HL-60/S4 treated with phorbol 12-myristate 13-acetate at 8.2 ng/mL for 4 days and 3 days (cell line): ENCODE measurements around the gene ADCY2.

Experiments used
- in situ Hi-C: fragments of 300-500 bp; cut with MboI; formaldehyde crosslinking; loops from 2 replicates; pipeline ENCODE4 v1.15.0; 2022; ENCODE audit warnings: low sequenced_read_pairs

The ADCY2 gene

GRCh38 chr5:7770436-7770835 is 374.5 kb downstream of the ADCY2 start:
- in situ Hi-C loops, result no loop called here

GRCh38 chr5:7772141-7772540 is 376.2 kb downstream of the ADCY2 start:
- in situ Hi-C loops, result no loop called here

- in situ Hi-C loops, result no loop called here
These were observed 377.2 kb downstream of the ADCY2 start for GRCh38 chr5:7773178-7773577.

GRCh38 chr5:7776442-7776841 is 380.5 kb downstream of the ADCY2 start:
- in situ Hi-C loops, result no loop called here

DNA sequence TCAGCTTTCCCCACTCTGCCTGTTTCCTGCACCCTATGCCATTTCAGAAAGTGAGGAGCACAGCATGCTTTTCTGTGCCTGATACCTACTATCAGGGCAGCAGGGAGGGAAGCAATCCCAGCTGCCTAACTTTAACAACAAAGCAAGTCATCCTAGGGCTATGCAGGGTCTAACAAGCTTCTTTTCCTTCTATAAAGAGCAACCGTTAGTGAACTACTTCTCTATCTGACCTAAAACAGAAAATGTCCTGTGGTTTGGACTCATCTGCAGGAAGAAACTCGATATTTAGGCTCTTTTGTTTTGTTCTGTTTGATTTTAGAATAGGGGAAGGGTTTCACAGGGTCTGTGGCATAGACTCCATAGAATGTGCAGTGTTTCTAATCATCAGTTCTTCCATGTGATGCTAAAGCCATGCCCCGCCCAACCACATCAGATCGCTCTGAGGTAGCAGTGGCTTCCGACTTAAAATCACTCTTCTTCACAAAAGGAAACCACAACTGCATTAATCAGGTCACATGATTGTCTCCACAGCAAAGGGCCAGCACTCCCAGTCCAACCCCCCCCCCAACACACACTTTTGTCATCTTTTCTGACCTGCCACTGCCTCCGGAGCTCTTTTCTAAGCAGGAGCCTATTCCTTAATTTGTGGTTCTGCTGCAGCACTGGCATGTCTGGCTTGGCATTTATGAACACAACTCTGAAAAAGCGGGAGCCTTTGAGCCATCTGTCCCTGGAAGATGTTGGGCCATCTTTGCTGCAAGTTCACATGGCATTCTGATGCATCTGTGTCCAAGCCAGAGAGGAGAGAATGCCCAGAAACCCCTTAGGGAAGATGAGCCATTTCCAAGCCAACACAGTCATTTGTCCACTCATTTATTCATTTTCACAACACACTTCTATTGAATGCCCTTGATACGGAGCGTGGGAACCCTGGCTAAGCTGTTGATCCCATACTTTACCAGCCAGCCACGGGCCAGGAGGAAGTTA is 383.4 kb downstream of the ADCY2 start:
- in situ Hi-C loops, result no loop called here

- in situ Hi-C loops, result no loop called here
These were observed 386.0 kb downstream of the ADCY2 start for GRCh38 chr5:7781899-7782298.

DNA sequence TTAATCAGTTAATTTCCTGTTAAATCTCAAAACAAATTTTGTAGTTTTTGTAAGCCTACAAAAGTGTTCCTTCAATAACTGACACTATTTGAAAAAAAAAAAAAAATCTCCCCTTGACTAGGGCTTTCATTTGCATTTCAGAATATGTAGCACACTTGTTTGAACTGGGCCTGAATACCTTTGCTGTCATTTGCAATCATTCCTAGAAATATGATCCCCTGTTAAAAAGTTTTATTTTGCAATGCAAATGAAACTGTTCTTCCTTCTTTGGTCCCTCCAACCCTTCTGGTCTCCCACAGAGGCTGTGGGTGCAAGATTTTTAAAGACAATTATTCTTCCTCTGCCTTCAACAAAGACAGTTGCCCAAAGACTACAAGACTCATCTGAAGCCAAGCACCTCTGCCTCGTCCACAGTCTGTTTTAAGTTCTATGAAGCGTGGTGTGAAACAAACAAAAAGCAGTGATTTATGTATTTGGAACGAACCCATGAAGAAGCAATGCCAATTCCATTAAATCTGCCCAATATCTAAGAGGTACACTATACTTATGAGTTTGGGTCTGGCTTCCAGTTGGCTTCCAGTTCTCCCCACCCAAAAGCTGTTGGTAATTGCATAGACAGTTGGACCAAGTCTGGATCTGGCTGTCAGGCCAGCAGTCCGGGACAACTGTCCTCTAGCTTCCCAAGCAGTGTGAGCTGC is 388.9 kb downstream of the ADCY2 start:
- in situ Hi-C loops, result no loop called here

- in situ Hi-C loops, result no loop called here
These were observed 391.8 kb downstream of the ADCY2 start for GRCh38 chr5:7787770-7788169.

DNA sequence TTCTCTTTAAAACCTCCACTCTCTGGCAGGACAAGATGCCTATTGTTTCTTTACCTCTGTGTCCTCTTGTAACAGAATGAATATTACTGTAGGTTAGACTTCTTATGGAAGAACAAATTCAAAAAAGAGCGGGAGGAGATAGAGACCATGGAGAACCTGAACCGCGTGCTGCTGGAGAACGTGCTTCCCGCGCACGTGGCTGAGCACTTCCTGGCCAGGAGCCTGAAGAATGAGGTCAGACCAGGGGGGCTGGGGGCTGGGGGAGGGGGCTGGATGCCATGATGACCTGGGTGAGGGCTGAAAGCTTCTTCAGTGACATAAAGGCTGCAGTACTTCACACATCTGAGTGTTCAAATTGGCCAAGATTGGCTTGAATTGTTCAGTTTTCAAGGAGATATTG is 393.6 kb downstream of the ADCY2 start:
- in situ Hi-C loops, result no loop called here

DNA sequence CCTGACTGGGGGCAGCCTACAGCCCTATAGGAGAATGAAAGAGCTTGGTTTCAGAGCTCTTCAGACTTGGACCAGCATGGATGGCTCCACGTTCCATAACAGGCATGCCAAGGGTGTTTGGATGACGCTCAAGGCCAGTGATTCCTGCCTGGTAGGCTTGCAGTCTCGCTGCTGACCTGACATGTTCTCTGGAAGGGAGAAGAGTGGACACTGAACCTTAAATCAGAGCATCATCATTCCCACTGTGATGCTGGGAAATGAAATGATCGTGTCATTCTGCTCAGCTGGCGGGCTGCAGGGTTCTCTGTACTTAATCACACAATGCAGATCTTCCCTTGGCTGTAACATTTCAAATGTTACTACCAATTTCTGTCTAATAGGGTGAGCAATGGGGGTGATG is 398.0 kb downstream of the ADCY2 start:
- in situ Hi-C loops, result no loop called here

- in situ Hi-C loops, result no loop called here
These were observed 398.4 kb downstream of the ADCY2 start for GRCh38 chr5:7794311-7794710.

GRCh38 chr5:7794823-7795222 is 398.9 kb downstream of the ADCY2 start:
- in situ Hi-C loops, result no loop called here

DNA sequence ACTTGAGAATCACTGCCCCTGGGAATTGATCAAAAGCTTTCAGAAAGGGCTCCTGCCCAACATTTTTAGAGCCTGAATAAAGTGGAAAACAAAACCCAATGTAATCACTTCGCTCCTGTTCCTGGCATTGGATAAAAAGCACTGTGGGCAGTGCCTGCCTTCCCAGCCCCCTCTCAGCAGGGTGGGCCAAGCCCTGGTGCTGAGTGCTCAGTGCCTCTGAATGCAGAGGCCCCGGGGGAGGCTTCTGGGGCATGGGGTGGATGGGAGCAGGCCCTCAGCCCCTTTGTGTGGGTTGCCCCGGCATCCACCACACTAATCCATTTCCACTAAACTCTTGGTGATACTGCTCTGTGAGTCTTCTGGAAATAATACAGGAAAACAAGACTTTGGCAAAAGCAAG is 399.4 kb downstream of the ADCY2 start:
- in situ Hi-C loops, result no loop called here

DNA sequence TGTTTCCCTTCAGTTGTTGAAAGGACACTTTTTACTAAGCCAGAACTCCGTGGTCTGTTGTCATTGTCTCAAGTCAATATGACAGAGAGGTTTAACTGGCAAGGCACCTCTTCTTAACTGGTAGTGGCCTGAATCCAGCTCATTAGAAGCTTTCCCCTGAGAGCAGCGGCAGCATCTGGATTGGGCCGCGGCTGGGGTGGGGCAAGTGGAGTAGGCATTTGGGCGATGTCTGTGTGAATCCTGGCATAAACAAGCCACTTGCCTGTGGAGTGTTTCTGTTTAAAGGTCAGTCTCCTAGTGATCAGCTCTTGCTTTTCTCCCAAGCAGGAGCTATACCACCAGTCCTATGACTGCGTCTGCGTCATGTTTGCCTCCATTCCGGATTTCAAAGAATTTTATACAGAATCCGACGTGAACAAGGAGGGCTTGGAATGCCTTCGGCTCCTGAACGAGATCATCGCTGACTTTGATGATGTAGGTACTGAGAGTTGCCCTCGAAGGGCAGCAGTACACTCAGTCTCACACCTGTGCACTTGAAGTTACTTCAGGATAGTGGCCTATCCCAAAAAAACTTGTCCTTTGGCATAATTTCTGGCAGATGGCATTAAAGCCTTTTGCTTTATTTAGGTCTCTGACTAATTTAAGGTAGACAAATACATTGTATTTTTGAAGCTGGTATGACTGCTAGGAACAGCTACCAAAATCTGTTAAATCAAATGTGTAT is 406.1 kb downstream of the ADCY2 start:
- in situ Hi-C loops, result no loop called here

- in situ Hi-C loops, result no loop called here
These were observed 406.9 kb downstream of the ADCY2 start for GRCh38 chr5:7802855-7803254.

GRCh38 chr5:7803937-7804336 is 408.0 kb downstream of the ADCY2 start:
- in situ Hi-C loops, result no loop called here

- in situ Hi-C loops, result no loop called here
These were observed 409.4 kb downstream of the ADCY2 start for GRCh38 chr5:7805379-7805778.

DNA sequence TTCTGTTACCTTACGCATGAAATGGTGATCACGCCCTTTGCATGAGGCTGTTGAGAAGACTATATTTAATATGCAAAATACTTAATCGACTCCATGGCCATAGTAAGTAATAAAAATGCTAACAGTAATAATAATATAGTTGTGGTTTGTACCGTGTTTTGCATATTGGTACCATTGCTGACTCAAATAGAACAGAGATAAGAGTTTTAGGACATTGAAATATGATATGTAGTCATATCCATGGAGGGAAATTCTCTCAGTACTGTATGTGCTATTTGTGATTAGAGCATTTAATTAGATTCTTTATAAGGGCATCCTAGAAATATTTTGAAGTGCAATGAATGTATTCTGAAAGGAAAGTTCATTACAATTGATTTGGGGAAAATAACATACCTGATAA is 413.1 kb downstream of the ADCY2 start:
- in situ Hi-C loops, result no loop called here

DNA sequence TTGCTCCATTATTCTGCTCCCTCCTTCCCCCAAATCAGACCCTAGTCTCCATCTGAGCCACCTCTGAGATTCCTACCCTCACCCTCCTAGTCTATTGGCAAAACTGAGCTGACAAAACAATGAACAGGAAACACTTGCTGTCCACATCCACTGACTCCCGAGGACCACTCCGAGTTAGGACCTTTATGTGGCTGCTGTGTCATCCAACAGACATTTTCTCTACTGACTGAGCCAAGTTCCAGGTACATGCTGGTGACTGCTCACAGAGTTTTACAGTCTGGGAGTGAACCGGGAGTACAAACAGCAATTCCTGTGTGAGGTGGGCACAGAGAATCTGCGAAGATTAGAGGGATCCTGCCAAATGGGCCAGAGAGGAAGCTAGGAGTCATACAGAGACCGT is 415.8 kb downstream of the ADCY2 start:
- in situ Hi-C loops, result no loop called here

GRCh38 chr5:7813007-7813406 is 417.1 kb downstream of the ADCY2 start:
- in situ Hi-C loops, result no loop called here

GRCh38 chr5:7813576-7813975 is 417.6 kb downstream of the ADCY2 start:
- in situ Hi-C loops, result no loop called here
